HG03175 (cell line): ENCODE results near the gene FAM24A.

Experiments
- ATAC-seq: cut with Tn5 transposase; IDR thresholded peaks from one replicate; pipeline ENCODE4 v1.9.1; 2021; ENCODE audit warnings: mild to moderate bottlenecking, moderate library complexity; ENCODE audit not compliant: unreplicated experiment

The FAM24A gene

DNA sequence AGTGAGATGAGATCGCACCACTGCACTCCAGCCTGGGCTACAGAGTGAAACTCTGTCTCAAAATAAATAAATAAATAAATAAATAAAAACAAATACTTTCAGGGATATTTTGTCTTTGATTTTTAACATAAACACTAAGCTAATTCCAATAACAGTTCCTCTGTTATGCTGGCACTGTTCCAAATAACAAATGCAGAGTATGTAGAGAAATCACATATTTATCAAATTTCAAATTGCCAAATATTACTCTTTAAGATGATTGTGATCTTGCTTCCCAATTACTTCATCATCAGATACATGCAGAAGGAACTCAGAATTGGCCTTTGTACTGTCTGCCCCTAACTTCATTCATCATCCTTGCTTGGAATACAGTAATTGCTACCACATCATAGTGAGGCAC, 19.7 kb downstream of the FAM24A start:
- ATAC-seq, result no peak

GRCh38 chr10:122931088-122931906, 20.9 kb downstream of the FAM24A start:
- ATAC-seq, result no peak

- ATAC-seq, result no peak
Measured at GRCh38 chr10:122939133-122939855, 28.9 kb downstream of the FAM24A start.

DNA sequence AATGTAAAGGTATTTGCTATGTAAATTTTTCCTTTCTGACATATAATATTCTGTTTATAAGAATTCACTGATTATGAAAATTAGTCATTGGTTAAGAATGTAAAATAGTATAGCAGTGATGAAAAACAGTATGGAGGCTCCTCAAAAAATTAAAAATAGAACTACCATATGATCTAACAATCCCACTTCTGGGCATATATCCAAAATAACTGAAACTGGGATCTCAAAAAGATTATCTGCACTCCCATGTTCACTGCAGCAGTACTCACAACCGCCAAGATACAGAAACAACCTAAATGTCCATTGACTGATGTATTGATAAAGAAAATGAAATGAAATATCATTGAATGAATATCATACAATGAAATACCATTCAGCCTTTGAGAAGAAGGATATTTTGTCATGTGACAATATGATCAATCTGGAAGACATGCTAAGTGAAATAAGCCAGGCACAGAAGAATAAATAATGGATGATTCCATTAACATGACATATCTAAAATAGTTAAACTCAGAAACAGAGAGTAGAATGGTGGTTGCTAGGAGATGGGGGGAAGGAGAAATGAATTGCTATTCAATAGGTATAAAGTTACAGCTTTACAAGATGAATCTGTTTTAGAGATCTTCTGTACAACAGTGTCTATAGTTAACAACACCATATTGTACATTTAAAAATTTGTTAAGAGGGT, 29.6 kb downstream of the FAM24A start:
- ATAC-seq, result no peak

DNA sequence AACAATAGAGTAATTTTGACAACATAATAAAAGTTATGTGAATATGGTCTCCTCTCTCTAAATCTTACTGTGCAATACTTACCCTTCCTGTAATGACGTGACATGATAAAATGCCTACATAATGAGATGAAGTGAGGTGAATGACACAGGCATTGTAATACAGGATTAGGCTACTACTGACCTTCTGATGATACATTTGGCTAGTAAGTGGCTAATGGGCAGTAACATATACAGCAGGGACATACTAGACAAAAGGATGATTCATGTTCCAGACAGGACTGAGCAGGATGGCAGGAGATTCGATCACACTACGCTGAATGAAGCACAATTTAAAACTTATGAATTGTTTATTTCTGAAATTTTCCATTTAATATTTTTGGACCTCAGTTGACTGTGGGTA, 38.9 kb downstream of the FAM24A start:
- ATAC-seq, result no peak

DNA sequence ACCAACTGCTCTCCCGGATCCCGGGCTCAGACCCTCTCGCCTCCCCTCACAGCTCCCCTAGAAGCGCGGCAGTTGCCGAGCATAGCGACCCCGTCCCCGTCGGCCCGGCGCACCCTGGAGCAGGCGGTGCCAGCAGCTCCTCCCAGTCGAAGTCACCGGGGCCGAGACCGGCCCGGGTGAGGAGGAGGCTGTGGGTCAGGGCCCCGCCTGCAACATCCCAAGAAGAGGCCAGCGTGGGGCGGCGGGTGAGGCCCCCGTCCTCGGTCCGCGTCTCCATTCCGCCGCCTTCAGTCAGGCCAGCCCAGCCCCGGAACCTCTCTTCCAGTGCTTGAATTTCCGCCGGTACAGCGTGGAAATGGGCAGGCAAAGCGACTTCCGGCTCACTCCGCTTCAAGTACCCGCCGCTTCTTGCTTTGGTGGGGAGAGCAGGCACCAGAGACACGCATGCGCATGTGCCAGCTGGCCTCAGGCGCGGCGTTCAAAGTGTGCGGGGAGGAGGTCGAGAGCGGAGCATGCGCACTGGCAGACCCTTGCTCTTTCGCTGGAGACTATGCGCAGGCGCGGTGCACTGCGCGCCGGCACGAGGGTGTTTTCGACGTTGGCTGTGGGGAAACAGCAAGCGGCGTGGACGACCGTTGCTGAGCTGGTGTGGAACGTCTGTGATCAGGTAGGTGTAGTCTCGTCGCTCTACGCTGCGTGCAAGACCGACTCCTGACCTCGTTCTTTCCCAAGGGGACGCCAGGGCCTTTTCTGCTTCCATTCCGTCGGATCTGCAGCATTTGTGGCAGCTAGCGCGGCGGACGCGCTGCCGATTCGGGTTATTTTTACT, 43.7 kb downstream of the FAM24A start, which contains the start of gene C10orf88:
Gene C10orf88 (minus strand): TSS at position 326 of the 829 bp plus-strand sequence. CDS start 49 bp downstream, at position 277.
- ATAC-seq, result peak; percentile 99

- no peak for ATAC-seq
Measured at GRCh38 chr10:122954731-122955050, 44.3 kb downstream of the FAM24A start.

GRCh38 chr10:122955892-122956291, 45.5 kb downstream of the FAM24A start:
- ATAC-seq, result no peak

GRCh38 chr10:122957474-122957873, 47.1 kb downstream of the FAM24A start:
- no peak for ATAC-seq

DNA sequence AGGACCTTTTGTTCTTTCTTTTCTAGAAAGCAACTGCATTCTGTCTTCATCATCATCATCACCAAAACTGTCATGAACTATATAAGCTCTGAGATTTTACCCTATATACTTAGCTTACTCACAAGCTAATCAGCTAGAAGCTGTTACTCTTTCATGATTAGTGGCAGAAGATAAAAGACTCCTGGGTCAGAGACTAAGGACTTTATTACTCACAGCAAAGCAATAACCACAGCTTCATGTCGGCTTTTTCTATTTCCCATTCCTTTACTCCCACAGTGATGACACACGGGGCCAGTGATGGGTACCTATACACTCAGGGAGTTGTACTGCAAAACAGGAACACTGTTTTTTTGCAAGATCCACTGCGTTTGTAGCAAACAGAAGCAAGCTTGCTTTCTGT, 52.0 kb downstream of the FAM24A start:
- ATAC-seq, result no peak
